ENCODE data around the gene FANCC. TPM values are rescaled to one million over a fixed set of nuclear protein-coding genes. Genes with fewer than 3 reads are reported as not detected.

FANCC gene
- total RNA-seq, 1 donor from 2014 or later: 7.9 TPM

- Histone ChIP-seq H3K4me1 (ENCODE audit: insufficient read depth, low read length) (peaks cover 17% of the 10 kb centered on the region), H3K4me2 (ENCODE audit: low read length) (no peak overlapping the region), H3K27ac (ENCODE audit: low read depth, low read length) (no peak overlapping the region), H3K36me3 (ENCODE audit: insufficient read depth, low read length) (peaks cover 6% of the 10 kb centered on the region), H3K27me3 (ENCODE audit: insufficient read depth, low read length) (no peaks in the 10 kb centered on the region), H3K4me3 (ENCODE audit: insufficient read depth, low read depth, low read length) (no peak overlapping the region), H3K79me2 (ENCODE audit: insufficient read depth, low read length) (no peaks in the 10 kb centered on the region), H3K9me3 (ENCODE audit: insufficient read depth, low read depth, low read length) (no peaks in the 10 kb centered on the region), H4K20me1 (ENCODE audit: insufficient read depth, low read length) (no peaks in the 10 kb centered on the region), H2AFZ (ENCODE audit: low read depth, low read length) (no peak overlapping the region), H3K9ac (ENCODE audit: low read length) (no peak overlapping the region)
- peaks cover 13% of the 10 kb centered on the region for H3K4me1 Mint-ChIP-seq (ENCODE audit: low read depth, unreplicated experiment)
- H3K27ac Mint-ChIP-seq (ENCODE audit: unreplicated experiment): no peak overlapping the region
- no peaks in the 10 kb centered on the region for H3K9me3 Mint-ChIP-seq (ENCODE audit: unreplicated experiment)
- no peaks in the 10 kb centered on the region for H3K27me3 Mint-ChIP-seq (ENCODE audit: low read depth, unreplicated experiment)
- FAIRE-seq (no peak), DNase-seq (ENCODE audit: low read depth) (no peak)
- H3K36me3 Mint-ChIP-seq (ENCODE audit: low read depth, unreplicated experiment): peaks cover 17% of the 10 kb centered on the region
- H3K4me3 Mint-ChIP-seq (ENCODE audit: unreplicated experiment): no peak overlapping the region
- TF ChIP-seq EZH2 (IDR thresholded peaks at IDR 0.05; ENCODE audit: insufficient read depth, low read length): no peak
Observed at GRCh38 chr9:95108777-95109176, 208.7 kb downstream of the FANCC start.

GRCh38 chr9:95107976-95108375, 209.5 kb downstream of the FANCC start:
- Mint-ChIP-seq H3K27ac (ENCODE audit: unreplicated experiment) (no peak overlapping the region), H3K4me1 (ENCODE audit: low read depth, unreplicated experiment) (peaks cover 13% of the 10 kb centered on the region), H3K9me3 (ENCODE audit: unreplicated experiment) (no peaks in the 10 kb centered on the region), H3K4me3 (ENCODE audit: unreplicated experiment) (no peak overlapping the region), H3K36me3 (ENCODE audit: low read depth, unreplicated experiment) (peaks cover 14% of the 10 kb centered on the region), H3K27me3 (ENCODE audit: low read depth, unreplicated experiment) (no peaks in the 10 kb centered on the region)
- Histone ChIP-seq H3K27me3 (ENCODE audit: insufficient read depth, low read length) (no peaks in the 10 kb centered on the region), H3K36me3 (ENCODE audit: insufficient read depth, low read length) (peaks cover 6% of the 10 kb centered on the region), H3K9me3 (ENCODE audit: insufficient read depth, low read depth, low read length) (no peaks in the 10 kb centered on the region), H4K20me1 (ENCODE audit: insufficient read depth, low read length) (peaks cover 8% of the 10 kb centered on the region), H3K4me2 (ENCODE audit: low read length) (peak overlapping the region; percentile 75), H3K4me3 (ENCODE audit: insufficient read depth, low read depth, low read length) (no peak overlapping the region), H2AFZ (ENCODE audit: low read depth, low read length) (no peak overlapping the region), H3K9ac (ENCODE audit: low read length) (peak overlapping the region; percentile 56), H3K79me2 (ENCODE audit: insufficient read depth, low read length) (no peaks in the 10 kb centered on the region), H3K27ac (ENCODE audit: low read depth, low read length) (peak overlapping the region; percentile 62), H3K4me1 (ENCODE audit: insufficient read depth, low read length) (peaks cover 17% of the 10 kb centered on the region)
- DNase-seq (ENCODE audit: low read depth) (no peak), FAIRE-seq (no peak)
- TF ChIP-seq EZH2 (IDR thresholded peaks at IDR 0.05; ENCODE audit: insufficient read depth, low read length): no peak
- no peak for TF ChIP-seq CTCF (IDR thresholded peaks at IDR 0.05; ENCODE audit: insufficient read depth, low read depth, low read length)

GRCh38 chr9:95107001-95107749, 210.3 kb downstream of the FANCC start:
- peak; percentile 91 for DNase-seq (ENCODE audit: low read depth)
- H3K4me1 ChIP-seq (ENCODE audit: insufficient read depth, low read length): peaks cover 17% of the 10 kb centered on the region
- H3K36me3 ChIP-seq (ENCODE audit: insufficient read depth, low read length): peaks cover 6% of the 10 kb centered on the region
- no peaks in the 10 kb centered on the region for H3K79me2 ChIP-seq (ENCODE audit: insufficient read depth, low read length)
- Mint-ChIP-seq H3K36me3 (ENCODE audit: low read depth, unreplicated experiment) (peaks cover 11% of the 10 kb centered on the region), H3K9me3 (ENCODE audit: unreplicated experiment) (no peaks in the 10 kb centered on the region), H3K4me3 (ENCODE audit: unreplicated experiment) (no peak overlapping the region), H3K4me1 (ENCODE audit: low read depth, unreplicated experiment) (peaks cover 13% of the 10 kb centered on the region), H3K27me3 (ENCODE audit: low read depth, unreplicated experiment) (no peaks in the 10 kb centered on the region), H3K27ac (ENCODE audit: unreplicated experiment) (no peak overlapping the region)
- H3K9me3 ChIP-seq (ENCODE audit: insufficient read depth, low read depth, low read length): no peaks in the 10 kb centered on the region
- H3K27me3 ChIP-seq (ENCODE audit: insufficient read depth, low read length): no peaks in the 10 kb centered on the region
- TF ChIP-seq EZH2 (IDR thresholded peaks at IDR 0.05; ENCODE audit: insufficient read depth, low read length) (no peak), CTCF (IDR thresholded peaks at IDR 0.05; ENCODE audit: insufficient read depth, low read depth, low read length) (no peak)
- peak overlapping the region; percentile 75 for H3K4me2 ChIP-seq (ENCODE audit: low read length)
- peaks cover 8% of the 10 kb centered on the region for H4K20me1 ChIP-seq (ENCODE audit: insufficient read depth, low read length)
- H3K9ac ChIP-seq (ENCODE audit: low read length): peak overlapping the region; percentile 56
- H2AFZ ChIP-seq (ENCODE audit: low read depth, low read length): no peak overlapping the region
- peak overlapping the region; percentile 62 for H3K27ac ChIP-seq (ENCODE audit: low read depth, low read length)
- peak overlapping the region; percentile 6 for H3K4me3 ChIP-seq (ENCODE audit: insufficient read depth, low read depth, low read length)
- no peak for FAIRE-seq
